Neural progenitor cell (in vitro differentiated cells): ENCODE results near the gene BTRC. TPM values are rescaled to one million over a fixed set of nuclear protein-coding genes. Genes with fewer than 3 reads are reported as not detected.

ENCODE experiments used
- DNase-seq: peaks from one replicate; pipeline ENCODE4 v3.0.0-alpha.2; 2016; ENCODE audit warnings: low spot score
- H2AFZ ChIP-seq: fragments of 200-600 bp; sonication (generic); replicated peaks from 2 replicates; pipeline ENCODE4 v1.6.1; 2016; ENCODE audit warnings: antibody characterized with exemption
- H3F3A ChIP-seq: fragments of 200-600 bp; sonication (generic); 2 replicates; pipeline ENCODE4 v1.6.1; 2016; ENCODE audit warnings: antibody characterized with exemption, low read depth
- H3K27ac ChIP-seq: fragments of 200-600 bp; sonication (generic); 2 replicates; pipeline ENCODE4 v1.5.1; 2016; ENCODE audit warnings: mild to moderate bottlenecking
- H3K27me3 ChIP-seq: fragments of 200-600 bp; sonication (generic); 2 replicates; pipeline ENCODE4 v1.6.1; 2016; ENCODE audit warnings: mild to moderate bottlenecking, moderate library complexity
- H3K36me3 ChIP-seq: fragments of 200-600 bp; sonication (generic); 2 replicates; pipeline ENCODE4 v1.5.1; 2016
- H3K4me1 ChIP-seq: fragments of 200-600 bp; sonication (generic); 2 replicates; pipeline ENCODE4 v1.6.1; 2016; ENCODE audit warnings: mixed run types
- H3K4me2 ChIP-seq: fragments of 200-600 bp; sonication (generic); 2 replicates; pipeline ENCODE4 v1.6.1; 2016
- H3K4me3 ChIP-seq: fragments of 200-600 bp; sonication (generic); 2 replicates; pipeline ENCODE4 v1.5.1; 2016
- H3K79me2 ChIP-seq: fragments of 200-600 bp; sonication (generic); 2 replicates; pipeline ENCODE4 v1.6.1; 2016; ENCODE audit warnings: low read depth
- H3K9ac ChIP-seq: fragments of 200-600 bp; sonication (generic); 2 replicates; pipeline ENCODE4 v1.6.1; 2016
- H3K9me3 ChIP-seq: fragments of 200-600 bp; sonication (generic); 2 replicates; pipeline ENCODE4 v1.5.1; 2016; ENCODE audit warnings: low read depth
- H4K20me1 ChIP-seq: fragments of 200-600 bp; sonication (generic); 2 replicates; pipeline ENCODE4 v1.6.1; 2016; ENCODE audit warnings: low read depth
- H3K27ac Mint-ChIP-seq: 3 replicates; pipeline ENCODE4 v1.8.0; 2021; ENCODE audit warnings: mixed read lengths
- H3K27me3 Mint-ChIP-seq: 2 replicates; pipeline ENCODE4 v1.8.0; 2022; ENCODE audit warnings: low read depth, mild to moderate bottlenecking, inconsistent platforms, moderate library complexity, mixed read lengths; ENCODE audit not compliant: insufficient read depth
- H3K36me3 Mint-ChIP-seq: 3 replicates; pipeline ENCODE4 v1.8.0; 2021; ENCODE audit warnings: mixed read lengths
- H3K4me1 Mint-ChIP-seq: 3 replicates; pipeline ENCODE4 v1.8.0; 2021; ENCODE audit warnings: mixed read lengths
- H3K4me3 Mint-ChIP-seq: 3 replicates; pipeline ENCODE4 v1.8.0; 2021; ENCODE audit warnings: mild to moderate bottlenecking, moderate library complexity, mixed read lengths
- H3K9me3 Mint-ChIP-seq: 3 replicates; pipeline ENCODE4 v1.8.0; 2020; ENCODE audit warnings: mixed read lengths
- EZH2 ChIP-seq: fragments of 200-600 bp; sonication (generic); IDR thresholded peaks from 2 replicates; pipeline ENCODE4 v1.6.1; 2017; ENCODE audit warnings: antibody characterized with exemption, mild to moderate bottlenecking, moderate library complexity
- EZH2phosphoT487 ChIP-seq: fragments of 200-600 bp; sonication (generic); IDR thresholded peaks from 2 replicates; pipeline ENCODE4 v1.6.1; 2017; ENCODE audit warnings: antibody characterized with exemption
- total RNA-seq: library from RNA; depleted of rRNA; stranded (reverse); fragments of >200 nt; gene quantifications from 2 replicates; pipeline ENCODE4 v1.2.3, GENCODE V29; 2015; ENCODE audit warnings: low replicate concordance
- TF ChIP-seq, protein P1 (sequence below): fragments of 200-600 bp; sonication (generic); IDR thresholded peaks from 2 replicates; pipeline ENCODE4 v1.5.1; 2017; ENCODE audit warnings: antibody characterized with exemption, mild to moderate bottlenecking

BTRC gene
- total RNA-seq, 1 donor from 2014 or later, result 25.4 TPM

DNA sequence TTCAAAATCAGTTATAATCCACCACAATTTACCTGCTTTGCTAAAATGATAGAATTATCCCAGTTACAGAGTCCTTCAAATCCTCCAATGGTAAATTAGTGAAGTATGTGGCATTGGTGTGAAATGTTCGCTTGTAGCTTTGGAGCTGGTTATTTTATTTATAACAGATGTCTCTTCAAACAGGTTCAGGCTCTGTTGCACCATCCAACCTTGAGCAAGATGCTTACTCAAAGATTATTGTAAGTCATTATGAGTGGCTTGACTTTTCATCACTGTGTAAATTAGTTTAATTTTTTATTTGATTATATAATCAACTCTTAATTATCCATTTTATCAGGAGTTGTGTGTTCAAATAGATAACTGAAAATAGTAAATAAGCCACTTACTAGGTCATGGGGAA, 99.4 kb downstream of the BTRC start:
- Mint-ChIP-seq H3K27ac (no peak overlapping the region), H3K9me3 (no peaks in the 10 kb centered on the region), H3K4me1 (peaks cover 24% of the 10 kb centered on the region), H3K36me3 (no peaks in the 10 kb centered on the region), H3K4me3 (no peak overlapping the region), H3K27me3 (peaks cover 2% of the 10 kb centered on the region)
- no peak overlapping the region for H3K4me3 ChIP-seq
- H2AFZ ChIP-seq, result no peak overlapping the region
- TF ChIP-seq, protein P1, sequence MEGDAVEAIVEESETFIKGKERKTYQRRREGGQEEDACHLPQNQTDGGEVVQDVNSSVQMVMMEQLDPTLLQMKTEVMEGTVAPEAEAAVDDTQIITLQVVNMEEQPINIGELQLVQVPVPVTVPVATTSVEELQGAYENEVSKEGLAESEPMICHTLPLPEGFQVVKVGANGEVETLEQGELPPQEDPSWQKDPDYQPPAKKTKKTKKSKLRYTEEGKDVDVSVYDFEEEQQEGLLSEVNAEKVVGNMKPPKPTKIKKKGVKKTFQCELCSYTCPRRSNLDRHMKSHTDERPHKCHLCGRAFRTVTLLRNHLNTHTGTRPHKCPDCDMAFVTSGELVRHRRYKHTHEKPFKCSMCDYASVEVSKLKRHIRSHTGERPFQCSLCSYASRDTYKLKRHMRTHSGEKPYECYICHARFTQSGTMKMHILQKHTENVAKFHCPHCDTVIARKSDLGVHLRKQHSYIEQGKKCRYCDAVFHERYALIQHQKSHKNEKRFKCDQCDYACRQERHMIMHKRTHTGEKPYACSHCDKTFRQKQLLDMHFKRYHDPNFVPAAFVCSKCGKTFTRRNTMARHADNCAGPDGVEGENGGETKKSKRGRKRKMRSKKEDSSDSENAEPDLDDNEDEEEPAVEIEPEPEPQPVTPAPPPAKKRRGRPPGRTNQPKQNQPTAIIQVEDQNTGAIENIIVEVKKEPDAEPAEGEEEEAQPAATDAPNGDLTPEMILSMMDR, result no peak
- TF ChIP-seq EZH2phosphoT487 (no peak), EZH2 (no peak)
- H3K36me3 ChIP-seq, result no peaks in the 10 kb centered on the region
- H3K4me1 ChIP-seq, result peaks cover 38% of the 10 kb centered on the region
- no peaks in the 10 kb centered on the region for H3K27me3 ChIP-seq
- no peaks in the 10 kb centered on the region for H3K79me2 ChIP-seq
- DNase-seq, result no peak
- H3K27ac ChIP-seq, result no peak overlapping the region
- no peaks in the 10 kb centered on the region for H4K20me1 ChIP-seq
- H3K9ac ChIP-seq, result no peak overlapping the region
- no peaks in the 10 kb centered on the region for H3K9me3 ChIP-seq
- no peak overlapping the region for H3K4me2 ChIP-seq
- no peaks in the 10 kb centered on the region for H3F3A ChIP-seq

DNA sequence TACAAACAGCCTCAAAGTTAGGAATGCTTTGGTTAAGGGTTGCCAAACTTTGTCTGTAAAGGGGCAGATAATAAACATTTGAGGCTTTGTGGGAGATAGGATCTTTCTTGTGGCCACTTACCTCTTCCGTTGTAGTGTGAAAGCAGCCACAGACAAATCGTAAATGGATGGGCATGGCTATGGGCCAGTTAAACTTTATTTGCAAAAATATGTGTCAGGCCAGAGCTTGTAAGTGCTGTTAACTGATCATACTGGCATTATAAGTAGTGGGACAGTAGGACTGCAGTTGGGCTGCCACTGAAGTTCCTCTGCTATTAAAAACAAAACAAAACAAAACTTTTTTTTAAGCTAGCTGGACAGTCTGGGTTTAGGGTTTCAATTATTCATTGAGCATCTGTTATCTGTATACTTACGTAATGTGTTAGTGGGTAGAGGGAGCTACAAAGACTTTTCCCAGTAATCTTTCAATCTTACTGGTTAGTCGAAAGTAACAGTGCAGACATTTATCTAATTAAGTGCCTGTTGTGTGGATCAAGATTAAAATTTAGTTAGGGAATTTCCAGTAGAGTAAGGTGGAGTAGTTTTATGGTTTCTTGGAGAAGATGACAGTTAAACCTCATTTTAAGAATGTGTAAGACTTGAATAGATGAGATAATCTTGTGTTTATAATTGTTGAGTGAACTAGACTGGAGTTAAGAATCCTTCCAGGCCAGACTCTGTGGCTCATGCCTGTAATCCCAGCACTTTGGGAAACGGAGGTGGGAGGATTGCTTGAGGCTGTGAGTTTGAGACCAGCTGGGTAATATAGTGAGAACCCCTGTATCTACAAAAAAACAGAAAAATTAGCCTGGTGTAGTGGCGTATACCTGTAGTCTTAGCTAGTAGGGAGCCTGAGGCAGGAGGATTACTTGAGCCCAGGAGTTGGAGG, 100.1 kb downstream of the BTRC start:
- H3K27ac ChIP-seq, result no peak overlapping the region
- peaks cover 3% of the 10 kb centered on the region for H3F3A ChIP-seq
- no peak overlapping the region for H2AFZ ChIP-seq
- no peak overlapping the region for H3K9ac ChIP-seq
- no peak overlapping the region for H3K27ac Mint-ChIP-seq
- H3K9me3 Mint-ChIP-seq, result no peaks in the 10 kb centered on the region
- no peak for DNase-seq
- no peaks in the 10 kb centered on the region for H4K20me1 ChIP-seq
- H3K27me3 ChIP-seq, result no peaks in the 10 kb centered on the region
- no peak for TF ChIP-seq EZH2phosphoT487
- TF ChIP-seq EZH2, result no peak
- TF ChIP-seq, protein P1, result no peak
- H3K4me1 Mint-ChIP-seq, result peaks cover 24% of the 10 kb centered on the region
- peaks cover 2% of the 10 kb centered on the region for H3K27me3 Mint-ChIP-seq
- H3K4me3 Mint-ChIP-seq, result no peak overlapping the region
- H3K36me3 Mint-ChIP-seq, result no peaks in the 10 kb centered on the region
- no peaks in the 10 kb centered on the region for H3K9me3 ChIP-seq
- H3K4me1 ChIP-seq, result peaks cover 38% of the 10 kb centered on the region
- H3K4me3 ChIP-seq, result no peak overlapping the region
- no peak overlapping the region for H3K4me2 ChIP-seq
- no peaks in the 10 kb centered on the region for H3K79me2 ChIP-seq
- no peaks in the 10 kb centered on the region for H3K36me3 ChIP-seq

DNA sequence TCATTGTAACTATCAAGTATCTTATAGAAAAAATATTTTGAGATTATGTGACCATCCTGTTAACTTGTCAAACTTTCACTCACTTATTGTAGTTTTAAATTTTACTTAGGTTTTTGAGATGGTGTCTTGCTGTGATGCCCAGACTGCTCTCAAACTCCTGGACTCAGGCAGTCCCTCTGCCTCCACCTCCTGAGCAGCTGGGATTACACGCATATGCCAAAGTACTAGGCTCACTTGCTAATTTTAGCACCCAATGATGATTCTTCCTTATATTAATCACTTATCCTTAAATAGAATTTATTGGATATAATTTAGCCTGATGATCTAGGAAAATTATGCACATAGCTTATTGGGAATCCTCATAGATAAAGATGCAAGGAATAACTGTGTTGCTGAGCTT, 104.9 kb downstream of the BTRC start:
- Histone ChIP-seq H2AFZ (no peak overlapping the region), H3K27me3 (no peaks in the 10 kb centered on the region)
- DNase-seq, result no peak

More for the DNA sequence above, 104.9 kb downstream of the BTRC start:
- Histone ChIP-seq H3K27ac (no peak overlapping the region), H4K20me1 (no peaks in the 10 kb centered on the region), H3K4me1 (peaks cover 37% of the 10 kb centered on the region), H3K4me3 (no peak overlapping the region), H3K4me2 (no peak overlapping the region), H3K79me2 (no peaks in the 10 kb centered on the region), H3K36me3 (no peaks in the 10 kb centered on the region), H3K9ac (no peak overlapping the region), H3K9me3 (no peaks in the 10 kb centered on the region), H3F3A (peaks cover 17% of the 10 kb centered on the region)
- no peak overlapping the region for H3K4me3 Mint-ChIP-seq
- peaks cover 26% of the 10 kb centered on the region for H3K4me1 Mint-ChIP-seq
- H3K27me3 Mint-ChIP-seq, result peaks cover 2% of the 10 kb centered on the region
- no peaks in the 10 kb centered on the region for H3K9me3 Mint-ChIP-seq
- no peaks in the 10 kb centered on the region for H3K36me3 Mint-ChIP-seq
- no peak overlapping the region for H3K27ac Mint-ChIP-seq
- TF ChIP-seq, protein P1, result no peak
- no peak for TF ChIP-seq EZH2
- no peak for TF ChIP-seq EZH2phosphoT487
